K562 (cell line): ENCODE measurements around the gene NEDD4L. TPM values are rescaled to one million over a fixed set of nuclear protein-coding genes. Genes with fewer than 3 reads are reported as not detected.

ENCODE experiments used
- ARNT ChIP-seq, 2 experiments: fragments of 450-650 bp; IDR thresholded peaks; 2 replicates each; pipeline ENCODE4 v1.6.1; 2016; ENCODE audit warnings: mild to moderate bottlenecking in 1 of 2
- BHLHE40 ChIP-seq: IDR thresholded peaks from 2 replicates; pipeline ENCODE4 v1.6.1; 2011; ENCODE audit warnings: low read length, improper control_type of control experiment
- CEBPB ChIP-seq: fragments of 450-650 bp; IDR thresholded peaks from 2 replicates; pipeline ENCODE4 v1.6.1; 2016; ENCODE audit warnings: missing genetic modification characterization, missing compliant biosample characterization
- CHD1 ChIP-seq: fragments of 200-600 bp; sonication (generic); IDR thresholded peaks from one replicate; pipeline ENCODE4 v1.6.1; 2012; ENCODE audit warnings: mild to moderate bottlenecking, moderate library complexity, low read length, inconsistent platforms
- FOXK1 ChIP-seq: sonication (generic); formaldehyde crosslinking; IDR thresholded peaks from 2 replicates; pipeline ENCODE4 v1.8.0; 2022; ENCODE audit warnings: missing genetic modification reagents, mild to moderate bottlenecking, borderline replicate concordance
- HDAC1 ChIP-seq, 2 experiments: fragments of 450-650 bp; IDR thresholded peaks; 2 replicates each; pipeline ENCODE4 v1.6.1; 2016 to 2017; ENCODE audit warnings: inconsistent platforms in 1 of 2, mild to moderate bottlenecking in 1 of 2, moderate library complexity in 1 of 2
- KDM2B ChIP-seq: fragments of 250-450 bp; sonication (Bioruptor Pico); IDR thresholded peaks from 2 replicates; pipeline ENCODE4 v1.8.0; 2021; ENCODE audit warnings: mild to moderate bottlenecking, moderate library complexity
- MAZ ChIP-seq, 2 experiments: fragments of 450-650 bp in 1 of 2; sonication (generic) in 1 of 2; formaldehyde crosslinking; IDR thresholded peaks in 1 of 2; conservative IDR thresholded peaks in 1 of 2; 2 replicates each; pipeline versions ENCODE4 v1.4.0 to v1.5.0; 2020; ENCODE audit warnings: mild to moderate bottlenecking in 1 of 2, missing genetic modification reagents in 1 of 2
- MCM2 ChIP-seq: fragments of 450-650 bp; IDR thresholded peaks from 2 replicates; pipeline ENCODE4 v1.6.1; 2017; ENCODE audit warnings: low read depth, mild to moderate bottlenecking
- NFXL1 ChIP-seq: fragments of 450-650 bp; formaldehyde crosslinking; IDR thresholded peaks from 2 replicates; pipeline ENCODE4 v1.4.0; 2021; ENCODE audit warnings: mild to moderate bottlenecking
- NR2C2 ChIP-seq, 2 experiments: fragments of 200-800 bp in 1 of 2; sonication (Bioruptor generic) in 1 of 2; sonication (generic) in 1 of 2; formaldehyde crosslinking in 1 of 2; IDR thresholded peaks; 2 replicates each; pipeline versions ENCODE4 v1.6.1 to v1.8.0; 2016 to 2022; ENCODE audit warnings: mild to moderate bottlenecking in 1 of 2, missing compliant biosample characterization in 1 of 2, missing genetic modification characterization in 1 of 2, missing genetic modification reagents in 1 of 2
- RAD51 ChIP-seq: fragments of 450-650 bp; IDR thresholded peaks from 2 replicates; pipeline ENCODE4 v1.7.1; 2016; ENCODE audit warnings: low read depth, mild to moderate bottlenecking, borderline replicate concordance
- SFPQ ChIP-seq: fragments of 200-400 bp; formaldehyde crosslinking; IDR thresholded peaks from 2 replicates; pipeline ENCODE4 v1.6.1; 2017; ENCODE audit warnings: mild to moderate bottlenecking, low read depth, low read length, moderate library complexity
- SP1 ChIP-seq: sonication (generic); formaldehyde crosslinking; IDR thresholded peaks from 2 replicates; pipeline ENCODE4 v1.8.1; 2022; ENCODE audit warnings: mild to moderate bottlenecking, missing genetic modification reagents
- TEAD4 ChIP-seq, 2 experiments: sonication (generic) in 1 of 2; formaldehyde crosslinking in 1 of 2; IDR thresholded peaks; 2 replicates each; pipeline versions ENCODE4 v1.6.1 to v1.8.0; 2012 to 2022; ENCODE audit warnings: borderline replicate concordance in 1 of 2, inconsistent platforms in 1 of 2, low read length in 1 of 2, mild to moderate bottlenecking in 1 of 2, missing genetic modification reagents in 1 of 2
- TSC22D4 ChIP-seq: fragments of 450-650 bp; IDR thresholded peaks from 2 replicates; pipeline ENCODE4 v1.6.1; 2016; ENCODE audit warnings: missing genetic modification characterization, missing biosample characterization, control low read depth
- ZBED1 ChIP-seq: IDR thresholded peaks from 2 replicates; pipeline ENCODE4 v1.6.1; 2014
- ZNF239 ChIP-seq: fragments of 250-450 bp; sonication (Bioruptor Pico); IDR thresholded peaks from 2 replicates; pipeline ENCODE4 v1.4.0; 2020; ENCODE audit warnings: mild to moderate bottlenecking
- ZNF253 ChIP-seq: fragments of 250-450 bp; sonication (Bioruptor Pico); conservative IDR thresholded peaks from 2 replicates; pipeline ENCODE4 v1.6.1; 2021; ENCODE audit warnings: mild to moderate bottlenecking
- ZNF324 ChIP-seq: fragments of 250-450 bp; sonication (Bioruptor Pico); IDR thresholded peaks from 2 replicates; pipeline ENCODE4 v1.4.0; 2020; ENCODE audit warnings: mild to moderate bottlenecking
- ZNF436 ChIP-seq: fragments of 250-450, 450-650 bp; sonication (Bioruptor Pico); formaldehyde crosslinking; IDR thresholded peaks from 2 replicates; pipeline ENCODE4 v1.7.0; 2020; ENCODE audit warnings: mild to moderate bottlenecking
- ZNF561 ChIP-seq: fragments of 450-650 bp; formaldehyde crosslinking; conservative IDR thresholded peaks from 2 replicates; pipeline ENCODE4 v1.4.0; 2020; ENCODE audit warnings: mild to moderate bottlenecking, moderate library complexity
- polyA plus RNA-seq, 8 experiments: library from polyadenylated mRNA; depleted of rRNA in 4 of 8; stranded (reverse) in 5 of 8; unstranded in 3 of 8; fragments of >200 nt; fragmentation: Nextera tagmentation in 2 of 8; fragmentation: Illumina TruSeq in 1 of 8; extraction: Ambion mirVana in 2 of 8; extraction: Trizol in 1 of 8; gene quantifications; 2 replicates each; pipeline versions ENCODE4 v1.2.1 to v1.2.3, GENCODE V29; 2011 to 2014; ENCODE audit warnings: inconsistent platforms in 1 of 8, missing spikeins in 1 of 8
- total RNA-seq, 7 experiments: library from RNA; depleted of rRNA in 6 of 7; stranded (reverse); fragments of >200 nt in 6 of 7; fragmentation: Illumina TruSeq in 2 of 7; extraction: Trizol in 2 of 7; gene quantifications; 2 replicates each; pipeline versions ENCODE4 v1.2.1 to v1.2.3, GENCODE V29; 2011 to 2021; ENCODE audit warnings: low replicate concordance in 1 of 7
- TF ChIP-seq, protein P1 (sequence below): fragments of 450-650 bp; formaldehyde crosslinking; IDR thresholded peaks from 2 replicates; pipeline ENCODE4 v1.4.0; 2020; ENCODE audit warnings: mild to moderate bottlenecking, mixed read lengths
- TF ChIP-seq, protein P2 (sequence below), 2 experiments: fragments of 450-650 bp in 1 of 2; sonication (generic) in 1 of 2; formaldehyde crosslinking in 1 of 2; IDR thresholded peaks in 1 of 2; conservative IDR thresholded peaks in 1 of 2; 2 replicates each; pipeline versions ENCODE4 v1.6.1 to v1.8.1; 2016 to 2023; ENCODE audit warnings: mild to moderate bottlenecking in 2 of 2, moderate library complexity in 2 of 2, inconsistent platforms in 1 of 2, missing genetic modification reagents in 1 of 2

NEDD4L gene
- total and polyA plus RNA-seq, 9 of the 15 experiments (the other 6 are each of a cell fraction or from before 2014, with no cell fraction given), result 8.1 to 33.4 (median 19.9) TPM

- TF ChIP-seq FOXK1 (no peak), ARNT (IDR thresholded peaks at IDR 0.05) (0 out of 4 replicates have a peak, but pooled peaks of 1 of the 2 experiments have one; percentile 14), KDM2B (no peak), HDAC1 (IDR thresholded peaks at IDR 0.05) (no peak), ZNF561 (no peak), ZBED1 (no peak), SFPQ (no peak), ZNF239 (CRISPR knock-in tag) (no peak), MCM2 (no peak), ZNF436 (CRISPR knock-in tag) (no peak), MAZ (CRISPR knock-in tag; conservative IDR thresholded peaks at IDR 0.05 in 1 of 2, IDR thresholded peaks at IDR 0.05 in 1 of 2) (peak; percentile 9 to 34; a peak in 1 of 4 replicates), NFXL1 (CRISPR knock-in tag) (no peak), ZNF324 (CRISPR knock-in tag) (no peak), CHD1 (no peak), TSC22D4 (tag) (no peak), CEBPB (tag) (no peak), NR2C2 (CRISPR knock-in tag; IDR thresholded peaks at IDR 0.05) (no peak), NR2C2 (tag; IDR thresholded peaks at IDR 0.05) (no peak), BHLHE40 (no peak), ZNF253 (CRISPR knock-in tag) (no peak), SP1 (CRISPR knock-in tag) (no peak), TEAD4 (IDR thresholded peaks at IDR 0.05; ENCODE audit: low read length) (peak; percentile 14; the same call in 1 of the 2 replicates), TEAD4 (CRISPR knock-in tag; IDR thresholded peaks at IDR 0.05; ENCODE audit: borderline replicate concordance) (no peak), RAD51 (no peak)
- TF ChIP-seq, protein P1, sequence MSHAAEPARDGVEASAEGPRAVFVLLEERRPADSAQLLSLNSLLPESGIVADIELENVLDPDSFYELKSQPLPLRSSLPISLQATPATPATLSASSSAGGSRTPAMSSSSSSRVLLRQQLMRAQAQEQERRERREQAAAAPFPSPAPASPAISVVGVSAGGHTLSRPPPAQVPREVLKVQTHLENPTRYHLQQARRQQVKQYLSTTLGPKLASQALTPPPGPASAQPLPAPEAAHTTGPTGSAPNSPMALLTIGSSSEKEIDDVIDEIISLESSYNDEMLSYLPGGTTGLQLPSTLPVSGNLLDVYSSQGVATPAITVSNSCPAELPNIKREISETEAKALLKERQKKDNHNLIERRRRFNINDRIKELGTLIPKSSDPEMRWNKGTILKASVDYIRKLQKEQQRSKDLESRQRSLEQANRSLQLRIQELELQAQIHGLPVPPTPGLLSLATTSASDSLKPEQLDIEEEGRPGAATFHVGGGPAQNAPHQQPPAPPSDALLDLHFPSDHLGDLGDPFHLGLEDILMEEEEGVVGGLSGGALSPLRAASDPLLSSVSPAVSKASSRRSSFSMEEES, result no peak
- TF ChIP-seq, protein P2, sequence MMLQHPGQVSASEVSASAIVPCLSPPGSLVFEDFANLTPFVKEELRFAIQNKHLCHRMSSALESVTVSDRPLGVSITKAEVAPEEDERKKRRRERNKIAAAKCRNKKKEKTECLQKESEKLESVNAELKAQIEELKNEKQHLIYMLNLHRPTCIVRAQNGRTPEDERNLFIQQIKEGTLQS (IDR thresholded peaks at IDR 0.05), result no peak
- TF ChIP-seq, protein P2 (CRISPR knock-in tag; conservative IDR thresholded peaks at IDR 0.05), result no peak
Observed at GRCh38 chr18:58043491-58044369, at the start of gene NEDD4L (continued).
